GM21576 (cell line): ENCODE data around the gene TMEM131.
"Not testable (repeated sequence)": the region's sequence is repeated elsewhere in the genome, so short reads cannot be mapped to it uniquely, and the experiment has no call there.

ENCODE experiments used
- ATAC-seq: cut with Tn5 transposase; IDR thresholded peaks from one replicate; pipeline ENCODE4 v1.9.1; 2021; ENCODE audit warnings: mild to moderate bottlenecking, moderate library complexity; ENCODE audit not compliant: unreplicated experiment

The TMEM131 gene

DNA sequence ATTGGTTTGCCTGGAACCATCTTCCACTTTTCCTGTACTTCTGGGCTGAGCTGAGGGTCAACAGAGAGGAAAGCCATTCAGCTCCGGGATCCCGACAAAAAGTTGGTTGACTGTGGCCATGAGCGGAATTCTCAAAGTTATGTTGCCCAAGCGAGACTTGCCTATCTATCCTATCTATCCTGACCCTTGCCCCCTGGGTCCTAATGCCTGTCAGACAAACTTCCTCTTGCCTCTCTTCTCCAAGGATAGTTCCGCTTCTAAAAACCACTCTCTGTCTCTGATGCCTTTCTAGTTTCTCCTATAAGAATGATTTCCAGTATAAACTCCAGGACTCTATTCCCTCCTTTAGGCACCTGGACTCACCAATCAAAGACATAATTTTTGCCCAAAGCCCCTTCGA lies 173.9 kb downstream of the TMEM131 start:
- ATAC-seq, result not testable (repeated sequence)

DNA sequence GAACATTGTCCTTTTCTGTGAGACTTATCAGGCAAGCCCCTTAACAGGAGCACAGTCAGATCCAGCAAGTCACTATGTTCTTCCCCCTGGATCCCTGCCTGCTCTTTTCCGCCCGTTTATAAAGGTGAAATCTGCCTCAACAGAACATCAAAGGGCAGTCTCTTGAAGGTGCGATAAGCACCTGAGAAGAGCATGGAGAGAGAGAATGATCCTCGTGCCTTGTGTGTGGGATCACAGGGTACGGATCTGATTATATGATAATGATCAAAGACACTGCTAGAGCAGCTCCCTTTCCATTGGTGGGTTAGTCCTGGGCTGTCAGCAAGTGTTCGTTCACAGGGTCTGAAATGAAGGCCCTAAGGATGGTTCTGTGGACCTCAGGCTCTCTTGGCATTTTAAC lies 176.0 kb downstream of the TMEM131 start:
- ATAC-seq, result no peak

DNA sequence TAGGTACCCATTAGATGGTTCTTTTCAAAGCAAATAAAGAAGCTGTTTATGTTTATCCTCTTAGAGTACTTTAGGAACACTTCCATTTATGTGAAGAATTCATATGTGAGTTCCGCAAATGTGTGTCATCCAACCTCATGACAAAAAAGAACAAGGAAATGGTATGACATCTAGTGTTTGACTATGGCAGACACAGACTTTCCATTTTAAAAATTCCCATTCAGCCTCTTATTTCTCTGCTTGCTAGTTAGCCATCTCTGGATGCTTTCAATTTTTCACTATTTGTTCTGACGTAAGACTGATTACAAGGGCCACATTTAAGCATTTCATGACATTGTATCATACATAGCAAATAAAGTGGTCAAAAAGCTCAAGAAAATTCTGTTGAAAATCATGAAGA lies 179.3 kb downstream of the TMEM131 start:
- no peak for ATAC-seq

DNA sequence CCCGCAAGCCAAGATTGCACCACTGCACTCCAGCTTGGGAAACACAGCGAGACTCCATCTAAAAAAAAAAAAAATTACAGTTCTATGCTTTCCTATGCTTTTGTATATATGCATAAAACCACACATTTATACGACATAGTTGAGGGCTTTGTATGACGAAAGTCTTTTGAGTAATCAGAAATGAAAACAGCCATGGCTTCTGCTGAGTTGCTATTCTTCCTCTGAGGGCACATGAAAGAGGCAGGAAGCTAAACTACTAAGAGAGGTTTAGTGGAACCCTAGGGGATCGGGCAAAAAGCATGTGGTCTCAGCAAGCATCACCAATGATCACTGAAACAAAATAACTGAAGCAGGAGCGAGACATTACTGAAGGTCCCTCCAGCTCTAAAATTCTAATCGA lies 182.8 kb downstream of the TMEM131 start:
- ATAC-seq, result no peak

DNA sequence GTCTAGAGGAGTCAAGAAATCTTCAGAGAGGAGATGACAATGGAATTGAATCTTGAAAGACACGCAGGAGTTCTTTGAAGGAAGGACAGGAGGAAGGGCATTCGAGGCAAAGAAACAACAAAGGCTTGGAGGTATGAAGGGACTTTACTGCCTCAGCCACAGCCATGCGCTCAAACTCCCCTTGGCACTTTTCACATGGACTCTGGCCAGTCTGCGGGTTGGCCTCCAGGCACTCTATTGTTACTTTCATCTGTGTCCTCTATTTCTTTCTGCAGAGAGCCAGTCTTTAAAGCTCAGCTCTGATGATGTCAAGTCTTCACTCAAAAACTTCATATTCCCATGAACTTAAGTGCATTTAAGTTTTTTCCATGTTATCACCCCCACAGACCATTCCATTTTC lies 186.9 kb downstream of the TMEM131 start:
- ATAC-seq, result no peak

GRCh38 chr2:97806738-97807618 lies 188.8 kb downstream of the TMEM131 start:
- ATAC-seq, result peak; percentile 80

DNA sequence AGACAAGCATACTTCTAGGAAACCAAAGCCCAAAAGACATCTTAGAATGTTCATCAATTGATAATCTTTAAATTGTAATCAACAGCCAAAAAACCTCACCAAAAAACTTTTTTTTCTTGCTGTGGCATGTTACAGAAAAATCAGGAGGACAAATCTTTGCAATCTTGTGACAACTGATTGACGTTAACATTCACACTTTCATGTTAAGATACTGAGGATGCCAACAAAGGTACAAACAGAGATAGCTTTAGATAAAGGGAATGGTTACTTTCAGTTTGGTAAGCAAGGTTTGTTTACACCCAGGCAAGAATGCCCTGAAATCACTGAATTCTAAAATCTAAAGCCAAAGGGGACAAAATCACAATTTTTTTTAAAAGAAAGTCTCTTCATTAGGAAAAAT lies 190.0 kb downstream of the TMEM131 start:
- ATAC-seq, result no peak

DNA sequence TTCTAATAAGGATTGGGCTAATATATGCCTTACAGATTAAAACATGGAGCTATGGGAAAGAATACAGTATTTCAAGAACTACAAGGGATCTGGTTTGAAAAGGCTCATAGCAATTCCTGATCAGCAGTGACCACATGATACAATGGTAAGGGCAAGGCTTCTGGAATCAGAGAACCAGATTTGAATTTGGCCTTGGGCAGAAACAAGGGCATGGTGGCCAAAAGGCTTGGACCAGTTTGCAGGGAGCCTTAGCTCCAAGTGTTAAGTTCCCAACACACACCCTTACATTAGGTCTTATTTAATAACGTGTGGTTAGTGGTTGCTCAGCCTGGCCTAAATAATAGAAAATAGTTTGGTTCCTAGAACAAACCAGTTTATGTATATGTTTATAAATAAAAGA lies 194.7 kb downstream of the TMEM131 start:
- no peak for ATAC-seq

GRCh38 chr2:97798416-97798815 lies 197.3 kb downstream of the TMEM131 start:
- no peak for ATAC-seq

- no peak for ATAC-seq
Observed at GRCh38 chr2:97797355-97797754, 198.4 kb downstream of the TMEM131 start.

DNA sequence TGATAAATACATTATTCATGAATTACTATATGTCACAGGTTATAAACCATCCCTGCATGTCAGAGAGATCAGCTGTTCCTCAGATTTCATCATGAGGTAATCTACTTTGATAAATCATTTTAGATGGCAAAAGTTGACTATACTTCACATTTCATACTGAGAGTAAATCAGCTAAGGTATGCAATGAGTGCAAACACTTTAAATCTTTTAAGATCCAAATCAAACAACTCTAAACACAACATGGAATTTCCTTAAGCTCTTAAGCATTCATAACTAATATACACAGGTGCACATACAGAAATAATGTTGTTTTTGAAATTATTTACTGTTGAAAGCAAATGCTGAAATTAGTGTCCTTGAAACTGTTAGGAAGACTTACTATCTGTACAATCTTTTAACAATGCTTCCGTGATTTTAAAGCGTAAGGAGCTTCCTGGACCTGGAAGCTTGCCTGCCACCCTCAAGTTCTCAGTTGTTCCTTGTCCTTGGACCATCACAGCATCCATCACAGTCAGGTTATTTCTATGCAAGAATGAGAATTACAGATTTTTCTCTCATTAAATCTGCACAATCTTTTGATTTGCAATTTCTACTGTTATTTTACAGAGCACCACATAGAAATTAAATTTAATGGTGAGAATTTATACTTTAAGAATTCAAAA lies 199.2 kb downstream of the TMEM131 start:
- no peak for ATAC-seq

DNA sequence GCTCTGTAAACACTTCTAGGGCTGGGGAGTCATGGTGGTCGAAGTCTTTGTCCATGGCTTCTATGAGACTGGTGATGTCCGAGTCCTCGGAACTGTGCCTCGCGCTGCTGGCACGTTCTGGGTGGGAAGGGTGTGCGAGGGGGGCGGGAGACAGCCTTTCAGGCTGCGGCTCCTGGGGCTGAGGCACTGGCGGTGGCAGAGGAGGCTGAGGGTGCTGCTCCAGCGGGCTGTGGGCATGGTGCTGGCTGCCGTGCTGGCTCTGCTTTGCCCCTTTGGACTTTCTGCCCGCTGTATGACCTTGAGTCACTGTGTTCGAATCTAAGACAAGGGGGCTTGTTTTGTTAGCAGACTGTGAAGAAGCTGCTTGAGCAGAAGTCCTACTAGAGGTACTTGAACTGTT lies 203.3 kb downstream of the TMEM131 start:
- no peak for ATAC-seq

DNA sequence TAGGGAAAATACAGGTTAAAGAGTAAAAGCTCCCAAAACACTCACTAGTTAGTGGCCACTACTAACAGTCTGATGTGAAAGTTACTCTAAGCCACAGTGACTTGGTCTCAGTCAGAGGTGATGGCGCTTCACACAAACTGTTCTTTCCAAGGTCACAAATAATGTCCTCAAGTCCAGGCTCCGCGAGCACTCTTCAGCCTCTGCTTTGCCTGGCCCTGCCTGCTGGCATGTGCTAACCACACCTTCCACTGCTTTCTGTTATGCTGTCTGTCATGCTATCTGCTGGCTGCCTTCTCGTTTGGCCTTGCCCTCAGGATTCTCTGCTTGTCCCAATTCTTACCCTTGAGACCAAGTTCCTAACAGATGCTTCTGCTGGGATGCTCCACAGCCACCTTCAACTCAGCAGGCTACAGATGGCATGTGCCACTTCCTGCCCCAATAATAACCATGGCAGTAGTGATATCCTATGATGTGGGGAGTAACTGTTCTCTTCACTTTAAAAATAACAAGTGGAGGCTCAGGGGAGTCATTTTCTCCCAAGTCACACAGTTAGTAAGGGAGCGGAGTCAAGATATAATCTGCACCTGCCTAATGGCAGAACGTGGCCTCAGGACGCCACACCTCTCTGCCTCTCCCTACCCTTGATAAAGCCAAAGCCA lies 206.6 kb downstream of the TMEM131 start:
- no peak for ATAC-seq

GRCh38 chr2:97785818-97786217 lies 209.9 kb downstream of the TMEM131 start:
- ATAC-seq, result no peak

- no peak for ATAC-seq
Observed at GRCh38 chr2:97784953-97785352, 210.8 kb downstream of the TMEM131 start.

GRCh38 chr2:97781981-97782380 lies 213.8 kb downstream of the TMEM131 start:
- no peak for ATAC-seq

DNA sequence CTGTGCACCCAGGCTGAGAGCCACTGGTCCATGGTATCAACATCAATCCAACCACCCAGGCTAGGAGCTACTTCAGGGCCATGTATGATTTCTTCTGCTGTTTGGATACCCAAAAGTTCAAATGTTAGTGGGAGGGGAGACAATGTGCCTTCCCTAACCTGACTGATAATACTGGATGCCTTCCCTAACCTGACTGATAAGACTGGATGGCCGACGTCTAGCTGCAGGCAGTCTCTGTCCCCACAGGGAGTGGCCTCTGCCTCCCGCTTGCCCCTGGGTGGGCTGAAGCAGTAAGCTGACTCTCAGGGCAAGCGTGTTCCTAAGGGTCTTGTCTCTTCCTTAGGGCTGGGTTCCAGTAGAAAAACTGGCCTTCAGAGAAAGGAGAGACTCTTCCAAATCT lies 216.6 kb downstream of the TMEM131 start:
- no peak for ATAC-seq

DNA sequence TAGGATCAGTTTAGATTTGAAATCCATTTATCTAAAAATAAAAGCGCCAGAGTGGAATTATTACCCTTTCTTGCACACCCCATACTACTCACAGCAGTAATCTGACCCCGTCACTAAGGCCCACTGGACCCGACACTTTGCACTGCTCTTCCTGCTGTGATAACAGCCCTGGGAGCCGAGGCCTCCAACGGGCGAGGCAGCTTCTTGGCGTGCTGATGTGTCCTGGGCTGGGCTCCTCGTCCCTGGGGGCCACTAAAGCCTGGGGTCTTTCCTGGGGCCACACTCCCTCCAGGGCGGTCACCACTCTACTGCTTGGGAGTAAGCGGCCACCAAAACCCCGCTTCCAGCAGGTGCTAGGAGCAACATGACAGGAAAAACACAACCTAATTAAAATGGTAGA lies 220.7 kb downstream of the TMEM131 start:
- ATAC-seq, result no peak

- ATAC-seq, result no peak
Observed at GRCh38 chr2:97774425-97774824, 221.3 kb downstream of the TMEM131 start.

DNA sequence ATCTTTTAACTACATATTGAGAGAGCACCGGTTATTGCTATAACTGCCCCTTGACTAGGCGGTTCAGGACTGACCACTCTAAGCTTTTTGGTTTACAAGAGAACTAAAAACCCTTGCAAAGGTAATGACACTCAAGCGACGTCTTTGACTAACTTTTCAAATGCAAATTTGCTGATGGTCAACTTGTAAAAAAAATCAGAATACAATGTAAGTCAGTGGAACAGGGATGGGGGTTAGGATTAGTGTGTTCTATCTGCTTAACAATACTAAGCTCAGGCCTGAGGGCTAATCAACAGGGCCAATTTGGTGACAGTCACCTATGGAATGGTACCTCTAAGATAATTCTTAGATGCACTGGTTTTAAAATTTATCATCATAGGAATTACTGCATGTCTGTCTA lies 225.3 kb downstream of the TMEM131 start:
- ATAC-seq, result no peak

- ATAC-seq, result no peak
Observed at GRCh38 chr2:97769711-97770110, 226.0 kb downstream of the TMEM131 start.

DNA sequence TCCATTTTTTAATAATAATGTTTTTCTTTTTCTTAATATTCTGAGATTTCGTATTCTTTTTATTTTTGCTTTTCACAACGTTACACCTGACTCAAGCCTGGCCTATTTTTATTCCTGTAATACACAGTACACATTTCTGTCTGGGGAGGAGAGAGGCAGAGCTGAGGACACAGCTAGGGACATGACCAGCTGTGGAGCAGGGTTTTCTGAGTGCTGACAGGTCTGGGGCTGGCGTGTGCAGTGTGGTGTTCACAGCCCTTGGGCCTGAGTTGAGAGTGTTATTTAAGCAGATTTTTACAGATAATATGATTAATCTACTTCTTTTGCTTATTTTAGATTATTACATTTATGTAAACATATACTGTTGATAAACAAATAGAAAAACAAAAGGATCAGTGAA lies 226.4 kb downstream of the TMEM131 start:
- no peak for ATAC-seq
